ENCODE data around the gene PPP2R2B. TPM values are rescaled to one million over a fixed set of nuclear protein-coding genes. Genes with fewer than 3 reads are reported as not detected.
A peak's percentile ranks its signal among the peaks of the same experiment; 100 is the strongest.

PPP2R2B gene
- total RNA-seq, 3 donors from 2014 or later, result 0.99 to 5.9 (median 1.2) TPM

DNA sequence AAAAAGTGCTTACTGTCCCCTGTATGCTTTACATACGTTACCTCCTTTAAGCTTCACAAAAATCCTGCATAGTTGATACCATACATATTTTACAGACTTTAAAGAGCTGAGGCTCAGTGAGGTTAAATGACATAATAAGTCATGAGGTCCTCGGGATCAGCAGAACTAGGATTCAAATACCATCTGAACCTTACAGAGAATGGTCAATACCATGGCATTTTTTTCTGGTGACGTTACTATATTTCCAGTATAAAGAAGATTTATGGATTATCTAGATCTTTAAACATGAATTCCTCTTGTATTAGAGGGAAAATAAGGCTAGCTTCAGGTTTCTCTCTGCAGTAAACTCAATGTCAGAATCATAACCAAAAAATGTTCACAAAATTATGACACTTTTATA, 208.9 kb downstream of the PPP2R2B start:
- TF ChIP-seq CTCF (IDR thresholded peaks at IDR 0.05), result no peak
- intact Hi-C loops (cut with DNase I, micrococcal nuclease), result no loop called here

DNA sequence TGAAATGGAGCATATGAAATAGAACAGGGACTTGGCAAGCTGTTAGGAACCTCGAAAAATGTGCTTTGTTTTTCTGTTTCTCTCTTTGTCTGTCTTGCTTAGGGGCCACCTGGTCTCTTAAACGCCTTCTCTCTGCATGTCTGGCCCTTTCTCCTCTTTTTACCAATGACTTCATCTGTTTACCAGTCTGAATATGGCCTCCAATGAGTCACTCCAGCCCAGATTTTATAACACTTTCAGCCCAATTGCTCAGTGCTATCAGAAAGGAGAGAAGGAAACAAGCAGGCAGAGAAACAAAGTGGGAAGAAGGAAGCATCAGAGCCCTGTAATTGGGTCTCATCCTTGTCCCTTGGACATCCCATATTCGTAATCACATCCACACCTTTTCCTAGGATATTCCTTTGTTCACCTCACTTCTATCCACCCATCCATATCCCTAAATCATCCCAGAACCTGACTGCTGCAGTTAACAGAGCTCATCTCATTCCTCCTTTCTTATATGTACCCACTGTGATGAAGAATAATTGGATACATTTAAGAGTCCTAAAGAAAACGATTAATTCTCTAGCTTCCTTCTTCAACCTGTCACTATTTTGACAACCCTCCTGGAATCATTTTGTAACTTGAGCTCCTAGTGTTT, 210.8 kb downstream of the PPP2R2B start:
- ATAC-seq (peak; percentile 79), DNase-seq (peak in 1 of 3 donors; percentile 4)
- H3K4me1 ChIP-seq (ENCODE audit: low read depth), result no peaks in the 10 kb centered on the region
- no peaks in the 10 kb centered on the region for H3K9me3 ChIP-seq
- H3K4me3 ChIP-seq, result no peak overlapping the region
- H3K36me3 ChIP-seq (ENCODE audit: low read depth), result no peaks in the 10 kb centered on the region
- no peak for TF ChIP-seq CTCF (IDR thresholded peaks at IDR 0.05)
- intact Hi-C loops (cut with DNase I, micrococcal nuclease), result no loop called here

More for the DNA sequence above, 208.9 kb downstream of the PPP2R2B start:
- Histone ChIP-seq H3K36me3 (ENCODE audit: low read depth) (no peaks in the 10 kb centered on the region), H3K4me1 (ENCODE audit: low read depth) (no peaks in the 10 kb centered on the region), H3K4me3 (no peak overlapping the region), H3K9me3 (no peaks in the 10 kb centered on the region)
- ATAC-seq, result no peak
- DNase-seq, result no peak

- ATAC-seq, result no peak
- intact Hi-C loops (cut with DNase I, micrococcal nuclease), result no loop called here
- Histone ChIP-seq H3K4me3 (no peak overlapping the region), H3K9me3 (no peaks in the 10 kb centered on the region), H3K4me1 (ENCODE audit: low read depth) (no peaks in the 10 kb centered on the region), H3K36me3 (ENCODE audit: low read depth) (no peaks in the 10 kb centered on the region)
- no peak for TF ChIP-seq CTCF (IDR thresholded peaks at IDR 0.05)
- DNase-seq, result peak in 1 of 3 donors; percentile 44
Measured at GRCh38 chr5:146662229-146662628, 216.3 kb downstream of the PPP2R2B start.

GRCh38 chr5:146660376-146660960, 218.1 kb downstream of the PPP2R2B start:
- no peak overlapping the region for H3K4me3 ChIP-seq
- H3K36me3 ChIP-seq (ENCODE audit: low read depth), result no peaks in the 10 kb centered on the region
- DNase-seq (no peak), ATAC-seq (no peak)
- no peak for TF ChIP-seq CTCF (IDR thresholded peaks at IDR 0.05)
- no peaks in the 10 kb centered on the region for H3K9me3 ChIP-seq
- intact Hi-C loops (cut with DNase I, micrococcal nuclease), result no loop called here
- H3K4me1 ChIP-seq (ENCODE audit: low read depth), result no peaks in the 10 kb centered on the region

GRCh38 chr5:146659961-146660360, 218.6 kb downstream of the PPP2R2B start:
- H3K4me3 ChIP-seq, result no peak overlapping the region
- H3K9me3 ChIP-seq, result no peaks in the 10 kb centered on the region
- no peaks in the 10 kb centered on the region for H3K36me3 ChIP-seq (ENCODE audit: low read depth)
- H3K4me1 ChIP-seq (ENCODE audit: low read depth), result no peaks in the 10 kb centered on the region
- no peak for TF ChIP-seq CTCF (IDR thresholded peaks at IDR 0.05)
- no peak for DNase-seq
- no peak for ATAC-seq
- intact Hi-C loops (cut with DNase I, micrococcal nuclease), result no loop called here
